Mammary epithelial cell (primary cell): ENCODE results near the gene DDX10.

Experiments used
- CTCF ChIP-seq, 2 donors: IDR thresholded peaks in 1 of 2; conservative IDR thresholded peaks in 1 of 2; 2 replicates each; pipeline ENCODE4 v1.5.1; 2011 to 2012; ENCODE audit warnings: inconsistent platforms in 2 of 2, low read length in 2 of 2, mild to moderate bottlenecking in 2 of 2, control low read depth in 1 of 2, low read depth in 1 of 2; ENCODE audit not compliant: insufficient read depth in 1 of 2; ENCODE audit errors: extremely low read depth in 1 of 2
- EZH2 ChIP-seq: IDR thresholded peaks from 2 replicates; pipeline ENCODE4 v1.6.1; 2012; ENCODE audit warnings: low read length, inconsistent platforms, borderline replicate concordance

GRCh38 chr11:108664730-108665525, at the start of gene DDX10:
- TF ChIP-seq CTCF (conservative IDR thresholded peaks at IDR 0.05 in 1 of 2, IDR thresholded peaks at IDR 0.05 in 1 of 2; ENCODE audit: extremely low read depth in 1 of 2, insufficient read depth in 1 of 2, low read depth in 1 of 2, low read length in 2 of 2): peak; percentile 7 to 39
- no peak for TF ChIP-seq EZH2
